GM23338 (cell line): ENCODE results near the gene DNAH17. TPM values are rescaled to one million over a fixed set of nuclear protein-coding genes. Genes with fewer than 3 reads are reported as not detected.

Experiments used
- ATAC-seq: fragments of 200-7000 bp; cut with Tn5 transposase; 3 replicates; pipeline ENCODE4 v1.9.1; 2020
- DNase-seq: peaks from one replicate; pipeline ENCODE4 v3.0.0-alpha.2; 2015; ENCODE audit warnings: low spot score
- H2AFZ ChIP-seq: fragments of 200-600 bp; sonication (generic); 2 replicates; pipeline ENCODE4 v1.8.0; 2016; ENCODE audit warnings: antibody characterized with exemption, mild to moderate bottlenecking, moderate library complexity
- H3F3A ChIP-seq: fragments of 200-600 bp; sonication (generic); replicated peaks from 2 replicates; pipeline ENCODE4 v1.8.0; 2017; ENCODE audit warnings: antibody characterized with exemption, mixed run types, low read depth
- H3K27ac ChIP-seq: fragments of 200-600 bp; sonication (generic); 2 replicates; pipeline ENCODE4 v1.6.1; 2016; ENCODE audit warnings: low read depth
- H3K27me3 ChIP-seq: fragments of 200-600 bp; sonication (generic); 2 replicates; pipeline ENCODE4 v1.8.0; 2016; ENCODE audit warnings: mild to moderate bottlenecking, mixed run types, moderate library complexity; ENCODE audit not compliant: insufficient read depth
- H3K36me3 ChIP-seq: fragments of 200-600 bp; sonication (generic); 2 replicates; pipeline ENCODE4 v1.8.0; 2016; ENCODE audit warnings: mild to moderate bottlenecking; ENCODE audit not compliant: insufficient read depth
- H3K4me1 ChIP-seq: fragments of 200-600 bp; sonication (generic); 2 replicates; pipeline ENCODE4 v1.8.0; 2016; ENCODE audit warnings: mild to moderate bottlenecking, moderate library complexity; ENCODE audit not compliant: insufficient read depth
- H3K4me2 ChIP-seq: fragments of 200-600 bp; sonication (generic); 2 replicates; pipeline ENCODE4 v1.7.1; 2017; ENCODE audit warnings: mixed run types
- H3K4me3 ChIP-seq: fragments of 200-600 bp; sonication (generic); 2 replicates; pipeline ENCODE4 v1.6.1; 2016; ENCODE audit warnings: mixed run types
- H3K79me2 ChIP-seq: fragments of 200-600 bp; sonication (generic); replicated peaks from 2 replicates; pipeline ENCODE4 v1.8.0; 2017; ENCODE audit warnings: mild to moderate bottlenecking; ENCODE audit not compliant: insufficient read depth
- H3K9me2 ChIP-seq: fragments of 200-600 bp; sonication (generic); 2 replicates; pipeline ENCODE4 v1.8.0; 2017; ENCODE audit not compliant: insufficient read depth
- H4K20me1 ChIP-seq: fragments of 200-600 bp; sonication (generic); replicated peaks from 2 replicates; pipeline ENCODE4 v1.8.0; 2017; ENCODE audit warnings: mild to moderate bottlenecking; ENCODE audit not compliant: insufficient read depth
- H3K27ac Mint-ChIP-seq: 2 replicates; pipeline ENCODE4 v1.8.0; 2020; ENCODE audit warnings: inconsistent platforms, mild to moderate bottlenecking, moderate library complexity, mixed read lengths
- H3K27me3 Mint-ChIP-seq: 3 replicates; pipeline ENCODE4 v1.8.0; 2022; ENCODE audit warnings: low read depth, mild to moderate bottlenecking, moderate library complexity, mixed read lengths, inconsistent platforms; ENCODE audit not compliant: insufficient read depth, poor library complexity
- H3K36me3 Mint-ChIP-seq: 3 replicates; pipeline ENCODE4 v1.8.0; 2021; ENCODE audit warnings: low read depth, mild to moderate bottlenecking, inconsistent platforms, moderate library complexity, mixed read lengths
- H3K4me1 Mint-ChIP-seq: 3 replicates; pipeline ENCODE4 v1.8.0; 2020; ENCODE audit warnings: mild to moderate bottlenecking, inconsistent platforms, mixed read lengths
- H3K4me3 Mint-ChIP-seq: 3 replicates; pipeline ENCODE4 v1.8.0; 2021; ENCODE audit warnings: moderate library complexity, mild to moderate bottlenecking, inconsistent platforms, mixed read lengths
- H3K9me3 Mint-ChIP-seq: 3 replicates; pipeline ENCODE4 v1.8.0; 2020; ENCODE audit warnings: moderate library complexity, mild to moderate bottlenecking, inconsistent platforms, mixed read lengths
- CREB1 ChIP-seq: fragments of 250-450 bp; sonication (Bioruptor Pico); IDR thresholded peaks from 2 replicates; pipeline ENCODE4 v1.5.0; 2020; ENCODE audit warnings: low read depth, mild to moderate bottlenecking, moderate library complexity
- EZH2phosphoT487 ChIP-seq: fragments of 200-600 bp; sonication (generic); IDR thresholded peaks from one replicate; pipeline ENCODE4 v1.8.1; 2018; ENCODE audit warnings: antibody characterized with exemption; ENCODE audit not compliant: unreplicated experiment
- JUNB ChIP-seq: IDR thresholded peaks from one replicate; pipeline ENCODE4 v1.6.1; 2016; ENCODE audit warnings: antibody characterized with exemption; ENCODE audit not compliant: unreplicated experiment
- NANOG ChIP-seq: IDR thresholded peaks from 2 replicates; pipeline ENCODE4 v1.6.1; 2016; ENCODE audit warnings: antibody characterized with exemption, borderline replicate concordance
- ZNF114 ChIP-seq: fragments of 250-450 bp; sonication (Bioruptor Pico); IDR thresholded peaks from 2 replicates; pipeline ENCODE4 v1.5.0; 2020; ENCODE audit warnings: mild to moderate bottlenecking, moderate library complexity
- ZNF331 ChIP-seq: fragments of 250-450 bp; sonication (Bioruptor Pico); IDR thresholded peaks from 2 replicates; pipeline ENCODE4 v1.5.0; 2020; ENCODE audit warnings: low read depth, mild to moderate bottlenecking, moderate library complexity
- polyA plus RNA-seq: library from polyadenylated mRNA; unstranded; fragments of >200 nt; fragmentation: Nextera tagmentation; extraction: Ambion mirVana; gene quantifications from 2 replicates; pipeline ENCODE4 v1.2.1, GENCODE V29; 2016
- total RNA-seq: library from RNA; depleted of rRNA; stranded (reverse); fragments of >200 nt; shearing (Covaris generic); gene quantifications from 2 replicates; pipeline ENCODE4 v1.2.3, GENCODE V29; 2014
- TF ChIP-seq, protein P1 (sequence below): IDR thresholded peaks from 2 replicates; pipeline ENCODE4 v1.6.1; 2016; ENCODE audit warnings: antibody characterized with exemption
- TF ChIP-seq, protein P2 (sequence below): IDR thresholded peaks from one replicate; pipeline ENCODE4 v1.6.1; 2018; ENCODE audit warnings: antibody characterized with exemption; ENCODE audit not compliant: unreplicated experiment
- TF ChIP-seq, protein P3 (sequence below), 2 experiments: fragments of 200-600 bp in 1 of 2; sonication (generic) in 1 of 2; conservative IDR thresholded peaks; 2 replicates each; pipeline versions ENCODE4 v1.5.1 to v1.6.1; 2016 to 2017; ENCODE audit warnings: antibody characterized with exemption in 2 of 2, low read depth in 2 of 2, mild to moderate bottlenecking in 2 of 2, moderate library complexity in 1 of 2
- TF ChIP-seq, protein P4 (sequence below): fragments of 250-450 bp; sonication (Bioruptor Pico); IDR thresholded peaks from 2 replicates; pipeline ENCODE4 v1.5.0; 2020; ENCODE audit warnings: mild to moderate bottlenecking, moderate library complexity

The DNAH17 gene
- total and polyA plus RNA-seq, 2 experiments from 2014 or later, result 0.59 to 2.0 TPM

DNA sequence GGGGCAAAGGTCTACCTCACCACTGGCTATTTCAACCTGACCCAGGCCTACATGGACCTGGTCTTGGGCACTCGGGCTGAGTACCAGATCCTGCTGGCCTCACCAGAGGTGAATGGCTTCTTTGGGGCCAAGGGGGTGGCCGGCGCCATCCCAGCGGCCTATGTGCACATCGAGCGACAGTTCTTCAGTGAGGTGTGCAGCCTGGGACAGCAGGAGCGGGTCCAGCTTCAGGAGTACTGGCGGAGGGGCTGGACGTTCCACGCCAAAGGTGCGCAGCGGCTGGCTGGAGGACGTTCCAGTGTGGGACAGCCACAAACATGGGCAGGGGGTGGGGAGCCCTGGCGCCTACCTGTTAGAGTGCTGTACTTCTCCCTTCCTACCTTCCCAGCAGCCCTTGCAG, 173.4 kb downstream of the DNAH17 start:
- H3K27ac Mint-ChIP-seq, result 0 out of 2 replicates have a peak overlapping the region, but pooled peaks have one; percentile 25
- 0 out of 2 replicates have a peak, but pooled peaks cover 3% of the 10 kb centered on the region for H3K4me1 ChIP-seq
- no peak for DNase-seq

More for the DNA sequence above, 173.4 kb downstream of the DNAH17 start:
- peaks cover 55% of the 10 kb centered on the region for H3K79me2 ChIP-seq
- H3K27ac ChIP-seq, result no peak overlapping the region
- H3K4me3 ChIP-seq, result no peak overlapping the region
- no peak overlapping the region for H2AFZ ChIP-seq
- H3F3A ChIP-seq, result 0 out of 2 replicates have a peak, but pooled peaks cover 2% of the 10 kb centered on the region
- no peaks in the 10 kb centered on the region for H3K27me3 ChIP-seq
- no peak for ATAC-seq
- H4K20me1 ChIP-seq, result peaks cover 24% of the 10 kb centered on the region
- no peak overlapping the region for H3K4me2 ChIP-seq
- Mint-ChIP-seq H3K27me3 (peaks cover 15% of the 10 kb centered on the region), H3K4me3 (no peak overlapping the region), H3K9me3 (no peaks in the 10 kb centered on the region), H3K4me1 (peaks cover 19% of the 10 kb centered on the region), H3K36me3 (peaks cover 71% of the 10 kb centered on the region)
- peaks cover 20% of the 10 kb centered on the region for H3K36me3 ChIP-seq
- H3K9me2 ChIP-seq, result no peaks in the 10 kb centered on the region
- no peak for TF ChIP-seq ZNF331 (CRISPR knock-in tag)
- TF ChIP-seq, protein P1, sequence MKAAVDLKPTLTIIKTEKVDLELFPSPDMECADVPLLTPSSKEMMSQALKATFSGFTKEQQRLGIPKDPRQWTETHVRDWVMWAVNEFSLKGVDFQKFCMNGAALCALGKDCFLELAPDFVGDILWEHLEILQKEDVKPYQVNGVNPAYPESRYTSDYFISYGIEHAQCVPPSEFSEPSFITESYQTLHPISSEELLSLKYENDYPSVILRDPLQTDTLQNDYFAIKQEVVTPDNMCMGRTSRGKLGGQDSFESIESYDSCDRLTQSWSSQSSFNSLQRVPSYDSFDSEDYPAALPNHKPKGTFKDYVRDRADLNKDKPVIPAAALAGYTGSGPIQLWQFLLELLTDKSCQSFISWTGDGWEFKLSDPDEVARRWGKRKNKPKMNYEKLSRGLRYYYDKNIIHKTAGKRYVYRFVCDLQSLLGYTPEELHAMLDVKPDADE, result no peak
- TF ChIP-seq, protein P2, sequence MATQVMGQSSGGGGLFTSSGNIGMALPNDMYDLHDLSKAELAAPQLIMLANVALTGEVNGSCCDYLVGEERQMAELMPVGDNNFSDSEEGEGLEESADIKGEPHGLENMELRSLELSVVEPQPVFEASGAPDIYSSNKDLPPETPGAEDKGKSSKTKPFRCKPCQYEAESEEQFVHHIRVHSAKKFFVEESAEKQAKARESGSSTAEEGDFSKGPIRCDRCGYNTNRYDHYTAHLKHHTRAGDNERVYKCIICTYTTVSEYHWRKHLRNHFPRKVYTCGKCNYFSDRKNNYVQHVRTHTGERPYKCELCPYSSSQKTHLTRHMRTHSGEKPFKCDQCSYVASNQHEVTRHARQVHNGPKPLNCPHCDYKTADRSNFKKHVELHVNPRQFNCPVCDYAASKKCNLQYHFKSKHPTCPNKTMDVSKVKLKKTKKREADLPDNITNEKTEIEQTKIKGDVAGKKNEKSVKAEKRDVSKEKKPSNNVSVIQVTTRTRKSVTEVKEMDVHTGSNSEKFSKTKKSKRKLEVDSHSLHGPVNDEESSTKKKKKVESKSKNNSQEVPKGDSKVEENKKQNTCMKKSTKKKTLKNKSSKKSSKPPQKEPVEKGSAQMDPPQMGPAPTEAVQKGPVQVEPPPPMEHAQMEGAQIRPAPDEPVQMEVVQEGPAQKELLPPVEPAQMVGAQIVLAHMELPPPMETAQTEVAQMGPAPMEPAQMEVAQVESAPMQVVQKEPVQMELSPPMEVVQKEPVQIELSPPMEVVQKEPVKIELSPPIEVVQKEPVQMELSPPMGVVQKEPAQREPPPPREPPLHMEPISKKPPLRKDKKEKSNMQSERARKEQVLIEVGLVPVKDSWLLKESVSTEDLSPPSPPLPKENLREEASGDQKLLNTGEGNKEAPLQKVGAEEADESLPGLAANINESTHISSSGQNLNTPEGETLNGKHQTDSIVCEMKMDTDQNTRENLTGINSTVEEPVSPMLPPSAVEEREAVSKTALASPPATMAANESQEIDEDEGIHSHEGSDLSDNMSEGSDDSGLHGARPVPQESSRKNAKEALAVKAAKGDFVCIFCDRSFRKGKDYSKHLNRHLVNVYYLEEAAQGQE, result no peak
- no peak for TF ChIP-seq JUNB
- TF ChIP-seq ZNF114 (CRISPR knock-in tag), result no peak
- no peak for TF ChIP-seq CREB1 (CRISPR knock-in tag)
- TF ChIP-seq NANOG, result no peak
- no peak for TF ChIP-seq EZH2phosphoT487
- TF ChIP-seq, protein P3, sequence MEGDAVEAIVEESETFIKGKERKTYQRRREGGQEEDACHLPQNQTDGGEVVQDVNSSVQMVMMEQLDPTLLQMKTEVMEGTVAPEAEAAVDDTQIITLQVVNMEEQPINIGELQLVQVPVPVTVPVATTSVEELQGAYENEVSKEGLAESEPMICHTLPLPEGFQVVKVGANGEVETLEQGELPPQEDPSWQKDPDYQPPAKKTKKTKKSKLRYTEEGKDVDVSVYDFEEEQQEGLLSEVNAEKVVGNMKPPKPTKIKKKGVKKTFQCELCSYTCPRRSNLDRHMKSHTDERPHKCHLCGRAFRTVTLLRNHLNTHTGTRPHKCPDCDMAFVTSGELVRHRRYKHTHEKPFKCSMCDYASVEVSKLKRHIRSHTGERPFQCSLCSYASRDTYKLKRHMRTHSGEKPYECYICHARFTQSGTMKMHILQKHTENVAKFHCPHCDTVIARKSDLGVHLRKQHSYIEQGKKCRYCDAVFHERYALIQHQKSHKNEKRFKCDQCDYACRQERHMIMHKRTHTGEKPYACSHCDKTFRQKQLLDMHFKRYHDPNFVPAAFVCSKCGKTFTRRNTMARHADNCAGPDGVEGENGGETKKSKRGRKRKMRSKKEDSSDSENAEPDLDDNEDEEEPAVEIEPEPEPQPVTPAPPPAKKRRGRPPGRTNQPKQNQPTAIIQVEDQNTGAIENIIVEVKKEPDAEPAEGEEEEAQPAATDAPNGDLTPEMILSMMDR (conservative IDR thresholded peaks at IDR 0.05; ENCODE audit: low read depth in 2 of 2), result no peak
- TF ChIP-seq, protein P4, sequence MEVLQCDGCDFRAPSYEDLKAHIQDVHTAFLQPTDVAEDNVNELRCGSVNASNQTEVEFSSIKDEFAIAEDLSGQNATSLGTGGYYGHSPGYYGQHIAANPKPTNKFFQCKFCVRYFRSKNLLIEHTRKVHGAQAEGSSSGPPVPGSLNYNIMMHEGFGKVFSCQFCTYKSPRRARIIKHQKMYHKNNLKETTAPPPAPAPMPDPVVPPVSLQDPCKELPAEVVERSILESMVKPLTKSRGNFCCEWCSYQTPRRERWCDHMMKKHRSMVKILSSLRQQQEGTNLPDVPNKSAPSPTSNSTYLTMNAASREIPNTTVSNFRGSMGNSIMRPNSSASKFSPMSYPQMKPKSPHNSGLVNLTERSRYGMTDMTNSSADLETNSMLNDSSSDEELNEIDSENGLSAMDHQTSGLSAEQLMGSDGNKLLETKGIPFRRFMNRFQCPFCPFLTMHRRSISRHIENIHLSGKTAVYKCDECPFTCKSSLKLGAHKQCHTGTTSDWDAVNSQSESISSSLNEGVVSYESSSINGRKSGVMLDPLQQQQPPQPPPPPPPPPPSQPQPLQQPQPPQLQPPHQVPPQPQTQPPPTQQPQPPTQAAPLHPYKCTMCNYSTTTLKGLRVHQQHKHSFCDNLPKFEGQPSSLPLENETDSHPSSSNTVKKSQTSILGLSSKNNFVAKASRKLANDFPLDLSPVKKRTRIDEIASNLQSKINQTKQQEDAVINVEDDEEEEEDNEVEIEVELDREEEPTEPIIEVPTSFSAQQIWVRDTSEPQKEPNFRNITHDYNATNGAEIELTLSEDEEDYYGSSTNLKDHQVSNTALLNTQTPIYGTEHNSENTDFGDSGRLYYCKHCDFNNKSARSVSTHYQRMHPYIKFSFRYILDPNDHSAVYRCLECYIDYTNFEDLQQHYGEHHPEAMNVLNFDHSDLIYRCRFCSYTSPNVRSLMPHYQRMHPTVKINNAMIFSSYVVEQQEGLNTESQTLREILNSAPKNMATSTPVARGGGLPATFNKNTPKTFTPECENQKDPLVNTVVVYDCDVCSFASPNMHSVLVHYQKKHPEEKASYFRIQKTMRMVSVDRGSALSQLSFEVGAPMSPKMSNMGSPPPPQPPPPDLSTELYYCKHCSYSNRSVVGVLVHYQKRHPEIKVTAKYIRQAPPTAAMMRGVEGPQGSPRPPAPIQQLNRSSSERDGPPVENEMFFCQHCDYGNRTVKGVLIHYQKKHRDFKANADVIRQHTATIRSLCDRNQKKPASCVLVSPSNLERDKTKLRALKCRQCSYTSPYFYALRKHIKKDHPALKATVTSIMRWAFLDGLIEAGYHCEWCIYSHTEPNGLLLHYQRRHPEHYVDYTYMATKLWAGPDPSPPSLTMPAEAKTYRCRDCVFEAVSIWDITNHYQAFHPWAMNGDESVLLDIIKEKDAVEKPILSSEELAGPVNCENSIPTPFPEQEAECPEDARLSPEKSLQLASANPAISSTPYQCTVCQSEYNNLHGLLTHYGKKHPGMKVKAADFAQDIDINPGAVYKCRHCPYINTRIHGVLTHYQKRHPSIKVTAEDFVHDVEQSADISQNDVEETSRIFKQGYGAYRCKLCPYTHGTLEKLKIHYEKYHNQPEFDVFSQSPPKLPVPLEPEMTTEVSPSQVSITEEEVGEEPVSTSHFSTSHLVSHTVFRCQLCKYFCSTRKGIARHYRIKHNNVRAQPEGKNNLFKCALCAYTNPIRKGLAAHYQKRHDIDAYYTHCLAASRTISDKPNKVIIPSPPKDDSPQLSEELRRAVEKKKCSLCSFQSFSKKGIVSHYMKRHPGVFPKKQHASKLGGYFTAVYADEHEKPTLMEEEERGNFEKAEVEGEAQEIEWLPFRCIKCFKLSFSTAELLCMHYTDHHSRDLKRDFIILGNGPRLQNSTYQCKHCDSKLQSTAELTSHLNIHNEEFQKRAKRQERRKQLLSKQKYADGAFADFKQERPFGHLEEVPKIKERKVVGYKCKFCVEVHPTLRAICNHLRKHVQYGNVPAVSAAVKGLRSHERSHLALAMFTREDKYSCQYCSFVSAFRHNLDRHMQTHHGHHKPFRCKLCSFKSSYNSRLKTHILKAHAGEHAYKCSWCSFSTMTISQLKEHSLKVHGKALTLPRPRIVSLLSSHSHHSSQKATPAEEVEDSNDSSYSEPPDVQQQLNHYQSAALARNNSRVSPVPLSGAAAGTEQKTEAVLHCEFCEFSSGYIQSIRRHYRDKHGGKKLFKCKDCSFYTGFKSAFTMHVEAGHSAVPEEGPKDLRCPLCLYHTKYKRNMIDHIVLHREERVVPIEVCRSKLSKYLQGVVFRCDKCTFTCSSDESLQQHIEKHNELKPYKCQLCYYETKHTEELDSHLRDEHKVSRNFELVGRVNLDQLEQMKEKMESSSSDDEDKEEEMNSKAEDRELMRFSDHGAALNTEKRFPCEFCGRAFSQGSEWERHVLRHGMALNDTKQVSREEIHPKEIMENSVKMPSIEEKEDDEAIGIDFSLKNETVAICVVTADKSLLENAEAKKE, result no peak
